ENCODE results near the gene HK2. TPM values are rescaled to one million over a fixed set of nuclear protein-coding genes. Genes with fewer than 3 reads are reported as not detected.

Gene HK2
- total RNA-seq, 1 donor from 2014 or later = 46.7 TPM

DNA sequence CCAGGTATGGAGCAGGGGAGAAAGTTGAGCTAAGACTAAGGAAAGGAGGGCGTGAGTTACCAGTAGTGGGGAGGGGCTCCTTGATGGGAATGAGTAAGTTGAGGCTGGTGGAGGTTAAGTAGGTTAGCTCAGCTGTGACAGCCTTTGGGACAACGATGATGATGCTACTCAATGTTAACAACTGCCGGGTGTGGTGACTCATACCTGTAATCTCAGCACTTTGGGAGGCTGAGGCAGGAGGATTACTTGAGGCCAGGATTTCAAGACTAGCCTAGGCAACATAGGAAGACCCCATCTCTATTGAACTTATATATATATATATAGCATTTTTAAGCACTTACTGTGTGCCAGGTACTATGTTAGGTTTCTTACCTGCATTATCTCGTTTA, 48.4 kb downstream of the HK2 start:
- H3K36me3 ChIP-seq (ENCODE audit: insufficient read depth, low read length) = peaks cover 16% of the 10 kb centered on the region
- peaks cover 7% of the 10 kb centered on the region for H3K4me1 Mint-ChIP-seq (ENCODE audit: low read depth, unreplicated experiment)

DNA sequence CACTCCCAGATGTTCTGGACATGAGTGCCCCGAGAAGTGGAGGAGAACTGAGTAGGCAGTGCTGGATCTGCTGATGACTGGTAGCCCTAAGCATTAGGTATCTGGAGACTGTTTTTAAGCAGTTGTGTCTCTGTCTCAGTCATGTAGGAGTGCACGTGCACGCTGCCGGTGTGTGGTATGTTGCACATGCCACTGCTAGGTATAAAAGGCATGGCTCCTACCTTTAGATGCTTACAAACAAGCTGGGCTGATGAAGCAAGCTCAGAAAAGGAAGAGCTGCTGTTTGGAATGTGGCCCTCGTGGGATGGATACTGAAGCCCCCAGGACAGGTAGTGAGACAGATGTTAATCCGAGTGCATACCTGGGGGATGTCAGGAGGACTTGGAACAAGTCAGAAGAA, 49.1 kb downstream of the HK2 start:
- H3K4me3 Mint-ChIP-seq (ENCODE audit: unreplicated experiment) = no peak overlapping the region

More for the DNA sequence above, 48.4 kb downstream of the HK2 start:
- H2AFZ ChIP-seq (ENCODE audit: low read depth, low read length) = no peak overlapping the region
- Mint-ChIP-seq H3K9me3 (ENCODE audit: unreplicated experiment) (peaks cover 1% of the 10 kb centered on the region), H3K27me3 (ENCODE audit: low read depth, unreplicated experiment) (no peaks in the 10 kb centered on the region), H3K36me3 (ENCODE audit: low read depth, unreplicated experiment) (peaks cover 43% of the 10 kb centered on the region), H3K4me3 (ENCODE audit: unreplicated experiment) (no peak overlapping the region), H3K27ac (ENCODE audit: unreplicated experiment) (no peak overlapping the region)
- no peak overlapping the region for H3K27ac ChIP-seq (ENCODE audit: low read depth, low read length)
- H3K27me3 ChIP-seq (ENCODE audit: insufficient read depth, low read length) = no peaks in the 10 kb centered on the region
- FAIRE-seq = no peak
- no peak for DNase-seq (ENCODE audit: low read depth)
- H3K79me2 ChIP-seq (ENCODE audit: insufficient read depth, low read length) = no peaks in the 10 kb centered on the region
- H3K4me1 ChIP-seq (ENCODE audit: insufficient read depth, low read length) = no peaks in the 10 kb centered on the region
- no peaks in the 10 kb centered on the region for H3K9me3 ChIP-seq (ENCODE audit: insufficient read depth, low read depth, low read length)
- H3K4me2 ChIP-seq (ENCODE audit: low read length) = no peak overlapping the region
- H3K4me3 ChIP-seq (ENCODE audit: insufficient read depth, low read depth, low read length) = no peak overlapping the region
- H3K9ac ChIP-seq (ENCODE audit: low read length) = no peak overlapping the region
- H4K20me1 ChIP-seq (ENCODE audit: insufficient read depth, low read length) = no peaks in the 10 kb centered on the region
- no peak for TF ChIP-seq EZH2 (IDR thresholded peaks at IDR 0.05; ENCODE audit: insufficient read depth, low read length)
- TF ChIP-seq, protein P1, sequence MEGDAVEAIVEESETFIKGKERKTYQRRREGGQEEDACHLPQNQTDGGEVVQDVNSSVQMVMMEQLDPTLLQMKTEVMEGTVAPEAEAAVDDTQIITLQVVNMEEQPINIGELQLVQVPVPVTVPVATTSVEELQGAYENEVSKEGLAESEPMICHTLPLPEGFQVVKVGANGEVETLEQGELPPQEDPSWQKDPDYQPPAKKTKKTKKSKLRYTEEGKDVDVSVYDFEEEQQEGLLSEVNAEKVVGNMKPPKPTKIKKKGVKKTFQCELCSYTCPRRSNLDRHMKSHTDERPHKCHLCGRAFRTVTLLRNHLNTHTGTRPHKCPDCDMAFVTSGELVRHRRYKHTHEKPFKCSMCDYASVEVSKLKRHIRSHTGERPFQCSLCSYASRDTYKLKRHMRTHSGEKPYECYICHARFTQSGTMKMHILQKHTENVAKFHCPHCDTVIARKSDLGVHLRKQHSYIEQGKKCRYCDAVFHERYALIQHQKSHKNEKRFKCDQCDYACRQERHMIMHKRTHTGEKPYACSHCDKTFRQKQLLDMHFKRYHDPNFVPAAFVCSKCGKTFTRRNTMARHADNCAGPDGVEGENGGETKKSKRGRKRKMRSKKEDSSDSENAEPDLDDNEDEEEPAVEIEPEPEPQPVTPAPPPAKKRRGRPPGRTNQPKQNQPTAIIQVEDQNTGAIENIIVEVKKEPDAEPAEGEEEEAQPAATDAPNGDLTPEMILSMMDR (IDR thresholded peaks at IDR 0.05; ENCODE audit: insufficient read depth, low read depth, low read length) = no peak

More for the DNA sequence above, 49.1 kb downstream of the HK2 start:
- Histone ChIP-seq H3K9ac (ENCODE audit: low read length) (no peak overlapping the region), H3K27me3 (ENCODE audit: insufficient read depth, low read length) (no peaks in the 10 kb centered on the region), H3K4me3 (ENCODE audit: insufficient read depth, low read depth, low read length) (no peak overlapping the region), H3K9me3 (ENCODE audit: insufficient read depth, low read depth, low read length) (no peaks in the 10 kb centered on the region), H2AFZ (ENCODE audit: low read depth, low read length) (no peak overlapping the region), H3K27ac (ENCODE audit: low read depth, low read length) (no peak overlapping the region), H3K4me2 (ENCODE audit: low read length) (no peak overlapping the region), H3K4me1 (ENCODE audit: insufficient read depth, low read length) (peaks cover 7% of the 10 kb centered on the region), H4K20me1 (ENCODE audit: insufficient read depth, low read length) (no peaks in the 10 kb centered on the region), H3K79me2 (ENCODE audit: insufficient read depth, low read length) (no peaks in the 10 kb centered on the region), H3K36me3 (ENCODE audit: insufficient read depth, low read length) (peaks cover 12% of the 10 kb centered on the region)
- H3K27me3 Mint-ChIP-seq (ENCODE audit: low read depth, unreplicated experiment) = no peaks in the 10 kb centered on the region
- TF ChIP-seq, protein P1 (IDR thresholded peaks at IDR 0.05; ENCODE audit: insufficient read depth, low read depth, low read length) = no peak
- no peak for TF ChIP-seq EZH2 (IDR thresholded peaks at IDR 0.05; ENCODE audit: insufficient read depth, low read length)
- DNase-seq (ENCODE audit: low read depth) (no peak), FAIRE-seq (no peak)
- peaks cover 45% of the 10 kb centered on the region for H3K36me3 Mint-ChIP-seq (ENCODE audit: low read depth, unreplicated experiment)
- H3K9me3 Mint-ChIP-seq (ENCODE audit: unreplicated experiment) = peaks cover 1% of the 10 kb centered on the region
- peaks cover 14% of the 10 kb centered on the region for H3K4me1 Mint-ChIP-seq (ENCODE audit: low read depth, unreplicated experiment)
- H3K27ac Mint-ChIP-seq (ENCODE audit: unreplicated experiment) = no peak overlapping the region
